SK-N-SH (cell line): ENCODE data around the gene CEP170.
"Not testable (repeated sequence)": the region's sequence is repeated elsewhere in the genome, so short reads cannot be mapped to it uniquely, and the experiment has no call there.

ENCODE experiments used
- EP300 ChIP-seq, 2 experiments: IDR thresholded peaks; 2 replicates each; pipeline versions ENCODE4 v1.4.0 to v1.6.1; 2012; ENCODE audit warnings: borderline replicate concordance in 1 of 2, low read depth in 1 of 2, low read length in 1 of 2
- EZH2phosphoT487 ChIP-seq: fragments of 200-600 bp; sonication (generic); IDR thresholded peaks from 2 replicates; pipeline ENCODE4 v1.6.1; 2017; ENCODE audit warnings: low read depth, mixed run types, mild to moderate bottlenecking, antibody characterized with exemption, moderate library complexity, borderline replicate concordance
- GABPA ChIP-seq: IDR thresholded peaks from 2 replicates; pipeline ENCODE4 v1.4.0; 2012; ENCODE audit warnings: low read depth, mild to moderate bottlenecking
- JUND ChIP-seq: IDR thresholded peaks from 2 replicates; pipeline ENCODE4 v1.4.0; 2012
- NFIC ChIP-seq: IDR thresholded peaks from 2 replicates; pipeline ENCODE4 v1.4.0; 2012; ENCODE audit warnings: borderline replicate concordance
- POLR2AphosphoS5 ChIP-seq: IDR thresholded peaks from 2 replicates; pipeline ENCODE4 v1.6.1; 2012; ENCODE audit warnings: low read depth, low read length
- RAD21 ChIP-seq: IDR thresholded peaks from 2 replicates; pipeline ENCODE4 v1.6.1; 2012; ENCODE audit warnings: mild to moderate bottlenecking, low read length
- RXRA ChIP-seq: IDR thresholded peaks from 2 replicates; pipeline ENCODE4 v1.4.0; 2012; ENCODE audit warnings: low read depth, mild to moderate bottlenecking, borderline replicate concordance
- SMC3 ChIP-seq: IDR thresholded peaks from 2 replicates; pipeline ENCODE4 v1.6.1; 2012; ENCODE audit warnings: low read depth, low read length, improper control_type of control experiment
- TAF1 ChIP-seq: IDR thresholded peaks from 2 replicates; pipeline ENCODE4 v1.6.1; 2012; ENCODE audit warnings: low read depth, mild to moderate bottlenecking, low read length, moderate library complexity, borderline replicate concordance
- TF ChIP-seq, protein P1 (sequence below): fragments of 200-600 bp; sonication (generic); IDR thresholded peaks from 2 replicates; pipeline ENCODE4 v1.6.1; 2017; ENCODE audit warnings: antibody characterized with exemption, mild to moderate bottlenecking, moderate library complexity
- TF ChIP-seq, protein P2 (sequence below): IDR thresholded peaks from 2 replicates; pipeline ENCODE4 v1.6.1; 2012; ENCODE audit warnings: mild to moderate bottlenecking, low read depth, low read length, moderate library complexity
- TF ChIP-seq, protein P3 (sequence below): fragments of 150-350 bp; IDR thresholded peaks from 2 replicates; pipeline ENCODE4 v1.6.1; 2017; ENCODE audit warnings: antibody characterized with exemption, low read length, low read depth, borderline replicate concordance
- TF ChIP-seq, protein P4 (sequence below): IDR thresholded peaks from 2 replicates; pipeline ENCODE4 v1.4.0; 2012; ENCODE audit warnings: low read depth, borderline replicate concordance

DNA sequence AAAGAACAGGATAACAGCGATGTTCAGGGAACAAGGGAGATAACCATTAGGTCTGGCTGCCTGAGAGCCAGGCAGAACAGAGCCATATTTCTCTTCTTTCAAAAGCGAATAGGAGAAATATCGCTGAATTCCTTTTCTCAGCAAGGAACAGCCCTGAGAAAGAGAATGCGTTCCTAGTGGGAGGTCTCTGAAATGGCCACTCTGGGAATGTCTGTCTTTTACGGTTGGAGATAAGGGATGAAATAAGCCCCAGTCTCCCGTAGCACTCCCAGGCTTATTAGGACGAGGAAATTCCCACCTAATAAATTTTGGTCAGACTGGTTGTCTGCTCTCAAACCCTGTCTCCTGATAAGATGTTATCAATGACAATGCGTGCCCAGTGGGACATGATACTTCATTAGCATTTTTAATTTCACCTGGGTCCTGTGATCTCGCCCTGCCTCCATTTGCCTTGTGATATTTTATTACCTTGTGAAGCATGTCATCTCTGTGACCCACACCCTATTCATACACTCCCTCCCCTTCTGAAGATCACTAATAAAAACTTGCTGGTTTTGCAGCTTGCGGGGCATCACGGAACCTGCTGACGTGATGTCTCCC lies 39.7 kb downstream of the CEP170 start:
- not testable (repeated sequence) for TF ChIP-seq GABPA; EZH2phosphoT487; RAD21; EP300 (IDR thresholded peaks at IDR 0.05; ENCODE audit: borderline replicate concordance in 1 of 2, low read depth in 1 of 2, low read length in 1 of 2); RXRA; TAF1; NFIC; JUND; POLR2AphosphoS5; SMC3
- TF ChIP-seq, protein P1, sequence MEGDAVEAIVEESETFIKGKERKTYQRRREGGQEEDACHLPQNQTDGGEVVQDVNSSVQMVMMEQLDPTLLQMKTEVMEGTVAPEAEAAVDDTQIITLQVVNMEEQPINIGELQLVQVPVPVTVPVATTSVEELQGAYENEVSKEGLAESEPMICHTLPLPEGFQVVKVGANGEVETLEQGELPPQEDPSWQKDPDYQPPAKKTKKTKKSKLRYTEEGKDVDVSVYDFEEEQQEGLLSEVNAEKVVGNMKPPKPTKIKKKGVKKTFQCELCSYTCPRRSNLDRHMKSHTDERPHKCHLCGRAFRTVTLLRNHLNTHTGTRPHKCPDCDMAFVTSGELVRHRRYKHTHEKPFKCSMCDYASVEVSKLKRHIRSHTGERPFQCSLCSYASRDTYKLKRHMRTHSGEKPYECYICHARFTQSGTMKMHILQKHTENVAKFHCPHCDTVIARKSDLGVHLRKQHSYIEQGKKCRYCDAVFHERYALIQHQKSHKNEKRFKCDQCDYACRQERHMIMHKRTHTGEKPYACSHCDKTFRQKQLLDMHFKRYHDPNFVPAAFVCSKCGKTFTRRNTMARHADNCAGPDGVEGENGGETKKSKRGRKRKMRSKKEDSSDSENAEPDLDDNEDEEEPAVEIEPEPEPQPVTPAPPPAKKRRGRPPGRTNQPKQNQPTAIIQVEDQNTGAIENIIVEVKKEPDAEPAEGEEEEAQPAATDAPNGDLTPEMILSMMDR = not testable (repeated sequence)
- TF ChIP-seq, protein P2, sequence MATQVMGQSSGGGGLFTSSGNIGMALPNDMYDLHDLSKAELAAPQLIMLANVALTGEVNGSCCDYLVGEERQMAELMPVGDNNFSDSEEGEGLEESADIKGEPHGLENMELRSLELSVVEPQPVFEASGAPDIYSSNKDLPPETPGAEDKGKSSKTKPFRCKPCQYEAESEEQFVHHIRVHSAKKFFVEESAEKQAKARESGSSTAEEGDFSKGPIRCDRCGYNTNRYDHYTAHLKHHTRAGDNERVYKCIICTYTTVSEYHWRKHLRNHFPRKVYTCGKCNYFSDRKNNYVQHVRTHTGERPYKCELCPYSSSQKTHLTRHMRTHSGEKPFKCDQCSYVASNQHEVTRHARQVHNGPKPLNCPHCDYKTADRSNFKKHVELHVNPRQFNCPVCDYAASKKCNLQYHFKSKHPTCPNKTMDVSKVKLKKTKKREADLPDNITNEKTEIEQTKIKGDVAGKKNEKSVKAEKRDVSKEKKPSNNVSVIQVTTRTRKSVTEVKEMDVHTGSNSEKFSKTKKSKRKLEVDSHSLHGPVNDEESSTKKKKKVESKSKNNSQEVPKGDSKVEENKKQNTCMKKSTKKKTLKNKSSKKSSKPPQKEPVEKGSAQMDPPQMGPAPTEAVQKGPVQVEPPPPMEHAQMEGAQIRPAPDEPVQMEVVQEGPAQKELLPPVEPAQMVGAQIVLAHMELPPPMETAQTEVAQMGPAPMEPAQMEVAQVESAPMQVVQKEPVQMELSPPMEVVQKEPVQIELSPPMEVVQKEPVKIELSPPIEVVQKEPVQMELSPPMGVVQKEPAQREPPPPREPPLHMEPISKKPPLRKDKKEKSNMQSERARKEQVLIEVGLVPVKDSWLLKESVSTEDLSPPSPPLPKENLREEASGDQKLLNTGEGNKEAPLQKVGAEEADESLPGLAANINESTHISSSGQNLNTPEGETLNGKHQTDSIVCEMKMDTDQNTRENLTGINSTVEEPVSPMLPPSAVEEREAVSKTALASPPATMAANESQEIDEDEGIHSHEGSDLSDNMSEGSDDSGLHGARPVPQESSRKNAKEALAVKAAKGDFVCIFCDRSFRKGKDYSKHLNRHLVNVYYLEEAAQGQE = not testable (repeated sequence)
- TF ChIP-seq, protein P3, sequence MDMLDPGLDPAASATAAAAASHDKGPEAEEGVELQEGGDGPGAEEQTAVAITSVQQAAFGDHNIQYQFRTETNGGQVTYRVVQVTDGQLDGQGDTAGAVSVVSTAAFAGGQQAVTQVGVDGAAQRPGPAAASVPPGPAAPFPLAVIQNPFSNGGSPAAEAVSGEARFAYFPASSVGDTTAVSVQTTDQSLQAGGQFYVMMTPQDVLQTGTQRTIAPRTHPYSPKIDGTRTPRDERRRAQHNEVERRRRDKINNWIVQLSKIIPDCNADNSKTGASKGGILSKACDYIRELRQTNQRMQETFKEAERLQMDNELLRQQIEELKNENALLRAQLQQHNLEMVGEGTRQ = not testable (repeated sequence)
- TF ChIP-seq, protein P4, sequence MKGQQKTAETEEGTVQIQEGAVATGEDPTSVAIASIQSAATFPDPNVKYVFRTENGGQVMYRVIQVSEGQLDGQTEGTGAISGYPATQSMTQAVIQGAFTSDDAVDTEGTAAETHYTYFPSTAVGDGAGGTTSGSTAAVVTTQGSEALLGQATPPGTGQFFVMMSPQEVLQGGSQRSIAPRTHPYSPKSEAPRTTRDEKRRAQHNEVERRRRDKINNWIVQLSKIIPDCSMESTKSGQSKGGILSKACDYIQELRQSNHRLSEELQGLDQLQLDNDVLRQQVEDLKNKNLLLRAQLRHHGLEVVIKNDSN = not testable (repeated sequence)
